ENCODE results near the gene EFNA1.

GRCh38 chr1:155082301-155083051 is 45.2 kb upstream of the EFNA1 start:
- no peak for TF ChIP-seq POLR2A (IDR thresholded peaks at IDR 0.05; ENCODE audit: extremely low read depth, insufficient read length)
- TF ChIP-seq, protein P1, sequence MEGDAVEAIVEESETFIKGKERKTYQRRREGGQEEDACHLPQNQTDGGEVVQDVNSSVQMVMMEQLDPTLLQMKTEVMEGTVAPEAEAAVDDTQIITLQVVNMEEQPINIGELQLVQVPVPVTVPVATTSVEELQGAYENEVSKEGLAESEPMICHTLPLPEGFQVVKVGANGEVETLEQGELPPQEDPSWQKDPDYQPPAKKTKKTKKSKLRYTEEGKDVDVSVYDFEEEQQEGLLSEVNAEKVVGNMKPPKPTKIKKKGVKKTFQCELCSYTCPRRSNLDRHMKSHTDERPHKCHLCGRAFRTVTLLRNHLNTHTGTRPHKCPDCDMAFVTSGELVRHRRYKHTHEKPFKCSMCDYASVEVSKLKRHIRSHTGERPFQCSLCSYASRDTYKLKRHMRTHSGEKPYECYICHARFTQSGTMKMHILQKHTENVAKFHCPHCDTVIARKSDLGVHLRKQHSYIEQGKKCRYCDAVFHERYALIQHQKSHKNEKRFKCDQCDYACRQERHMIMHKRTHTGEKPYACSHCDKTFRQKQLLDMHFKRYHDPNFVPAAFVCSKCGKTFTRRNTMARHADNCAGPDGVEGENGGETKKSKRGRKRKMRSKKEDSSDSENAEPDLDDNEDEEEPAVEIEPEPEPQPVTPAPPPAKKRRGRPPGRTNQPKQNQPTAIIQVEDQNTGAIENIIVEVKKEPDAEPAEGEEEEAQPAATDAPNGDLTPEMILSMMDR (IDR thresholded peaks at IDR 0.05; ENCODE audit: low read depth, low read length), result no peak
- TF ChIP-seq MYC (IDR thresholded peaks at IDR 0.05; ENCODE audit: low read depth, low read length), result no peak
